Measurements from ENCODE around the gene WWOX. TPM values are rescaled to one million over a fixed set of nuclear protein-coding genes. Genes with fewer than 3 reads are reported as not detected.

The WWOX gene
- polyA plus RNA-seq, 1 donor from 2014 or later, result 25.6 TPM

- no peak for TF ChIP-seq EZH2 (IDR thresholded peaks at IDR 0.05; ENCODE audit: borderline replicate concordance, insufficient read depth, low read length, poor library complexity, severe bottlenecking)
- no peak for TF ChIP-seq EP300 (conservative IDR thresholded peaks at IDR 0.05; ENCODE audit: poor library complexity, severe bottlenecking)
- no peak for TF ChIP-seq SMC3 (conservative IDR thresholded peaks at IDR 0.05; ENCODE audit: poor library complexity)
- TF ChIP-seq TAF1 (IDR thresholded peaks at IDR 0.05; ENCODE audit: low read depth), result no peak
- TF ChIP-seq POLR2AphosphoS5 (IDR thresholded peaks at IDR 0.05), result no peak
- TF ChIP-seq REST (IDR thresholded peaks at IDR 0.05; ENCODE audit: borderline replicate concordance), result no peak
- TF ChIP-seq RAD21 (conservative IDR thresholded peaks at IDR 0.05), result no peak
- no peak for TF ChIP-seq MXI1 (conservative IDR thresholded peaks at IDR 0.05; ENCODE audit: poor library complexity, severe bottlenecking)
- no peak for TF ChIP-seq CTCF (IDR thresholded peaks at IDR 0.05; ENCODE audit: poor library complexity, severe bottlenecking)
Measured at GRCh38 chr16:79098907-79099306, 999.5 kb downstream of the WWOX start.

GRCh38 chr16:79099716-79100115 is 1000.3 kb downstream of the WWOX start:
- Histone ChIP-seq H3K9ac (ENCODE audit: low read length) (no peak overlapping the region), H3K4me2 (ENCODE audit: low read length) (no peak overlapping the region), H3K36me3 (ENCODE audit: insufficient read depth, low read length) (no peaks in the 10 kb centered on the region), H3K4me3 (ENCODE audit: low read length) (no peak overlapping the region), H3F3A (ENCODE audit: insufficient read depth, low read length, poor library complexity, severe bottlenecking) (no peaks in the 10 kb centered on the region), H3K27ac (ENCODE audit: low read length) (no peak overlapping the region), H3K27me3 (ENCODE audit: insufficient read depth, low read depth, low read length) (no peaks in the 10 kb centered on the region), H3K79me2 (replicated peaks; ENCODE audit: insufficient read depth, low read length) (no peaks in the 10 kb centered on the region), H4K20me1 (ENCODE audit: insufficient read depth) (no peaks in the 10 kb centered on the region), H3K9me2 (ENCODE audit: insufficient read depth, low read length) (no peaks in the 10 kb centered on the region), H2AFZ (ENCODE audit: low read depth, low read length) (no peak overlapping the region), H3K9me3 (ENCODE audit: low read length) (no peaks in the 10 kb centered on the region)
- TF ChIP-seq REST (IDR thresholded peaks at IDR 0.05; ENCODE audit: borderline replicate concordance) (no peak), RAD21 (conservative IDR thresholded peaks at IDR 0.05) (no peak), CTCF (IDR thresholded peaks at IDR 0.05; ENCODE audit: poor library complexity, severe bottlenecking) (no peak), MXI1 (conservative IDR thresholded peaks at IDR 0.05; ENCODE audit: poor library complexity, severe bottlenecking) (no peak), SMC3 (conservative IDR thresholded peaks at IDR 0.05; ENCODE audit: poor library complexity) (no peak), EP300 (conservative IDR thresholded peaks at IDR 0.05; ENCODE audit: poor library complexity, severe bottlenecking) (no peak), POLR2AphosphoS5 (IDR thresholded peaks at IDR 0.05) (no peak), TAF1 (IDR thresholded peaks at IDR 0.05; ENCODE audit: low read depth) (no peak), EZH2 (IDR thresholded peaks at IDR 0.05; ENCODE audit: borderline replicate concordance, insufficient read depth, low read length, poor library complexity, severe bottlenecking) (no peak)

More at GRCh38 chr16:79098907-79099306, 999.5 kb downstream of the WWOX start:
- H3F3A ChIP-seq (ENCODE audit: insufficient read depth, low read length, poor library complexity, severe bottlenecking), result no peaks in the 10 kb centered on the region
- no peak overlapping the region for H3K27ac ChIP-seq (ENCODE audit: low read length)
- H3K79me2 ChIP-seq (replicated peaks; ENCODE audit: insufficient read depth, low read length), result no peaks in the 10 kb centered on the region
- no peak overlapping the region for H3K4me2 ChIP-seq (ENCODE audit: low read length)
- H2AFZ ChIP-seq (ENCODE audit: low read depth, low read length), result no peak overlapping the region
- no peaks in the 10 kb centered on the region for H3K9me3 ChIP-seq (ENCODE audit: low read length)
- no peaks in the 10 kb centered on the region for H3K9me2 ChIP-seq (ENCODE audit: insufficient read depth, low read length)
- no peaks in the 10 kb centered on the region for H4K20me1 ChIP-seq (ENCODE audit: insufficient read depth)
- H3K27me3 ChIP-seq (ENCODE audit: insufficient read depth, low read depth, low read length), result no peaks in the 10 kb centered on the region
- H3K9ac ChIP-seq (ENCODE audit: low read length), result no peak overlapping the region
- no peak overlapping the region for H3K4me3 ChIP-seq (ENCODE audit: low read length)
- H3K36me3 ChIP-seq (ENCODE audit: insufficient read depth, low read length), result no peaks in the 10 kb centered on the region

Data from neural cell (in vitro differentiated cells).